HFFc6 (cell line): ENCODE results near the gene ATG12. TPM values are rescaled to one million over a fixed set of nuclear protein-coding genes. Genes with fewer than 3 reads are reported as not detected.

ENCODE experiments used
- DNase-seq: peaks from one replicate; pipeline ENCODE4 v3.0.0-alpha.2; 2018
- H3K27ac Mint-ChIP-seq: 2 replicates; pipeline ENCODE4 v1.8.0; 2020; ENCODE audit warnings: mild to moderate bottlenecking, mixed read lengths
- H3K27me3 Mint-ChIP-seq: 2 replicates; pipeline ENCODE4 v1.8.0; 2021; ENCODE audit warnings: mild to moderate bottlenecking, moderate library complexity, mixed read lengths; ENCODE audit not compliant: insufficient read depth
- H3K36me3 Mint-ChIP-seq: 2 replicates; pipeline ENCODE4 v1.8.0; 2021; ENCODE audit warnings: low read depth, mixed read lengths
- H3K4me1 Mint-ChIP-seq: 2 replicates; pipeline ENCODE4 v1.8.0; 2020; ENCODE audit warnings: low read depth, mixed read lengths
- H3K4me3 Mint-ChIP-seq: 2 replicates; pipeline ENCODE4 v1.8.0; 2020; ENCODE audit warnings: mild to moderate bottlenecking, moderate library complexity, mixed read lengths
- H3K9me3 Mint-ChIP-seq: 2 replicates; pipeline ENCODE4 v1.8.0; 2020; ENCODE audit warnings: mild to moderate bottlenecking, mixed read lengths
- total RNA-seq, 6 experiments: library from RNA; stranded (reverse); fragmentation: NEBNext Ultra II Directional; extraction: Animal tissue kit (Norgen Biotek cat#: 25700); gene quantifications; 2 replicates in 1 of 6; 3 replicates in 5 of 6; pipeline ENCODE4 v1.2.3, GENCODE V29; 2021
- TF ChIP-seq, protein P1 (sequence below): fragments of 200-600 bp; sonication (generic); IDR thresholded peaks from 2 replicates; pipeline ENCODE4 v1.5.0; 2021; ENCODE audit warnings: antibody characterized with exemption, mild to moderate bottlenecking

Gene ATG12
- total RNA-seq, 6 experiments from 2014 or later: 58.3 to 75.9 (median 63.3) TPM

GRCh38 chr5:115857626-115858349, 16.4 kb upstream of the ATG12 start:
- no peaks in the 10 kb centered on the region for H3K27me3 Mint-ChIP-seq
- peak overlapping the region; percentile 22 for H3K4me3 Mint-ChIP-seq
- TF ChIP-seq, protein P1, sequence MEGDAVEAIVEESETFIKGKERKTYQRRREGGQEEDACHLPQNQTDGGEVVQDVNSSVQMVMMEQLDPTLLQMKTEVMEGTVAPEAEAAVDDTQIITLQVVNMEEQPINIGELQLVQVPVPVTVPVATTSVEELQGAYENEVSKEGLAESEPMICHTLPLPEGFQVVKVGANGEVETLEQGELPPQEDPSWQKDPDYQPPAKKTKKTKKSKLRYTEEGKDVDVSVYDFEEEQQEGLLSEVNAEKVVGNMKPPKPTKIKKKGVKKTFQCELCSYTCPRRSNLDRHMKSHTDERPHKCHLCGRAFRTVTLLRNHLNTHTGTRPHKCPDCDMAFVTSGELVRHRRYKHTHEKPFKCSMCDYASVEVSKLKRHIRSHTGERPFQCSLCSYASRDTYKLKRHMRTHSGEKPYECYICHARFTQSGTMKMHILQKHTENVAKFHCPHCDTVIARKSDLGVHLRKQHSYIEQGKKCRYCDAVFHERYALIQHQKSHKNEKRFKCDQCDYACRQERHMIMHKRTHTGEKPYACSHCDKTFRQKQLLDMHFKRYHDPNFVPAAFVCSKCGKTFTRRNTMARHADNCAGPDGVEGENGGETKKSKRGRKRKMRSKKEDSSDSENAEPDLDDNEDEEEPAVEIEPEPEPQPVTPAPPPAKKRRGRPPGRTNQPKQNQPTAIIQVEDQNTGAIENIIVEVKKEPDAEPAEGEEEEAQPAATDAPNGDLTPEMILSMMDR: no peak
- DNase-seq: peak; percentile 67
- H3K36me3 Mint-ChIP-seq: peaks cover 18% of the 10 kb centered on the region
- no peaks in the 10 kb centered on the region for H3K9me3 Mint-ChIP-seq
- H3K4me1 Mint-ChIP-seq: peaks cover 45% of the 10 kb centered on the region
- peak overlapping the region; percentile 69 for H3K27ac Mint-ChIP-seq

DNA sequence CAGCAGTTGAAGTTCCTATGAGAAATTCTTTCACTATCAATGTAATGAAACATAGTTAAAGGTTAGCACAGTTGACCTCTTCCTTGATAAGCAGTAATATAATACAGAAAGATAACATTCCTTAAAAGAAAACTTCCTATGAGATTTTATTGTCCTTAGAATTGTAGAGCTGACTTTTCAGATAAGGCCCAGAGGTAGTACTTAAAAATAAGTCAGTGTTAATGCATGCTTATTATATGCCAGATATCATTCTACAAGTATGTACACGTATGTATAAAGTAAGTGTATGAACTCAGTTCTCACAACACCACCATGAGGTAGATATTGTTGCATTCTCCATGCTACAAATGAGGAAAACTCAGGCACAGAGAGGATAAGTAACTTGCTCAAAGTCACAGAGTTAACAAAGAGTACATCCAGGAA, 15.7 kb upstream of the ATG12 start:
- DNase-seq: no peak
- Mint-ChIP-seq H3K27me3 (no peaks in the 10 kb centered on the region), H3K4me1 (peaks cover 46% of the 10 kb centered on the region), H3K27ac (no peak overlapping the region), H3K4me3 (no peak overlapping the region), H3K9me3 (no peaks in the 10 kb centered on the region), H3K36me3 (peaks cover 18% of the 10 kb centered on the region)
- TF ChIP-seq, protein P1: no peak

DNA sequence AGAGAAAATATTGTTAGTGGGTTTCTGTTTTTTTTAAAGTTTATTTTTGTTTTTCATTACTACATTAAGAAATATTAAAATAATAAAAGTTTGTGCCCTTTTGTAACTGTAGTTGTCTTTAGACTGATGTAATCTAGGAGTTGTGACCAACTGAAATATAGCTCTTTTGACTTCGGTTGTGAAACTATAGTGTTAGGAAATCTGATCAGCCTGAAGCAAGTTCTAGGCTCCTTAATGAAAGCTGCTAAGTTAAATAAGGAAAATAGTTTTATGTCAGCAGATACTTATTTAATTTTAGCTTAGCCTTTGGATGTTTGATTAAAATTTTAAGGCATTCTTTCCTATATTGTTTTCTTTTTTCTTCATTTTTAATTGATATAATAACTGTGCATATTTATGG, 14.6 kb upstream of the ATG12 start:
- no peak overlapping the region for H3K4me3 Mint-ChIP-seq
- TF ChIP-seq, protein P1: no peak
- DNase-seq: no peak

DNA sequence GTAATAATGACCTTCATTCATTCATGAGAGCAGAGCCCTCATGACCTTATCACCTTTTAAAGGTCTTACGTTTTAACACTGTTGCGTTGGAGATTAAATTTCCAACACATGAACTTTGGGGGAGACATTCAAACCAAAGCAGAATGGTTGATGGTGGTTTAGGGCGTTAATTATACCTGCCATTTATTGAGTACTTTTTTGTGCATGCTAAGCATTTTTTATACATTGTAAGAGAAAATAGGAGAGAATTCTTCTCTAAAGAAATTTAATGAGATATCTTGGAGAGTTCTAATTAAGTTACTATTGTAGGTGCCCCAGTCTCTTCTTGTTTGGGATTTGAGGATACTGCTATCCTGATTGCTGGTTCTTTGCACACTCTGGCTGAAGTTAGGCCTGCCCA, 12.8 kb upstream of the ATG12 start:
- H3K4me1 Mint-ChIP-seq: peaks cover 53% of the 10 kb centered on the region
- no peak overlapping the region for H3K27ac Mint-ChIP-seq
- no peaks in the 10 kb centered on the region for H3K9me3 Mint-ChIP-seq
- TF ChIP-seq, protein P1: no peak
- DNase-seq: no peak
- no peak overlapping the region for H3K4me3 Mint-ChIP-seq
- peaks cover 12% of the 10 kb centered on the region for H3K36me3 Mint-ChIP-seq
- H3K27me3 Mint-ChIP-seq: no peaks in the 10 kb centered on the region

More for the DNA sequence above, 14.6 kb upstream of the ATG12 start:
- Mint-ChIP-seq H3K36me3 (peaks cover 13% of the 10 kb centered on the region), H3K4me1 (peaks cover 53% of the 10 kb centered on the region), H3K27ac (no peak overlapping the region), H3K9me3 (no peaks in the 10 kb centered on the region), H3K27me3 (no peaks in the 10 kb centered on the region)

GRCh38 chr5:115850744-115851416, 9.5 kb upstream of the ATG12 start:
- no peaks in the 10 kb centered on the region for H3K9me3 Mint-ChIP-seq

More at GRCh38 chr5:115850744-115851416, 9.5 kb upstream of the ATG12 start:
- TF ChIP-seq, protein P1: no peak
- DNase-seq: peak; percentile 63
- Mint-ChIP-seq H3K27ac (peak overlapping the region; percentile 64), H3K4me3 (peak overlapping the region; percentile 51), H3K27me3 (no peaks in the 10 kb centered on the region), H3K36me3 (peaks cover 12% of the 10 kb centered on the region), H3K4me1 (peaks cover 30% of the 10 kb centered on the region)
